ENCODE data around the gene TTC34. TPM values are rescaled to one million over a fixed set of nuclear protein-coding genes. Genes with fewer than 3 reads are reported as not detected.
A peak's percentile ranks its signal among the peaks of the same experiment; 100 is the strongest.
"Not testable (repeated sequence)": the region's sequence is repeated elsewhere in the genome, so short reads cannot be mapped to it uniquely, and the experiment has no call there.

TTC34 gene
- total RNA-seq, 2 donors from 2014 or later: under 0.01 to 0.52 TPM

DNA sequence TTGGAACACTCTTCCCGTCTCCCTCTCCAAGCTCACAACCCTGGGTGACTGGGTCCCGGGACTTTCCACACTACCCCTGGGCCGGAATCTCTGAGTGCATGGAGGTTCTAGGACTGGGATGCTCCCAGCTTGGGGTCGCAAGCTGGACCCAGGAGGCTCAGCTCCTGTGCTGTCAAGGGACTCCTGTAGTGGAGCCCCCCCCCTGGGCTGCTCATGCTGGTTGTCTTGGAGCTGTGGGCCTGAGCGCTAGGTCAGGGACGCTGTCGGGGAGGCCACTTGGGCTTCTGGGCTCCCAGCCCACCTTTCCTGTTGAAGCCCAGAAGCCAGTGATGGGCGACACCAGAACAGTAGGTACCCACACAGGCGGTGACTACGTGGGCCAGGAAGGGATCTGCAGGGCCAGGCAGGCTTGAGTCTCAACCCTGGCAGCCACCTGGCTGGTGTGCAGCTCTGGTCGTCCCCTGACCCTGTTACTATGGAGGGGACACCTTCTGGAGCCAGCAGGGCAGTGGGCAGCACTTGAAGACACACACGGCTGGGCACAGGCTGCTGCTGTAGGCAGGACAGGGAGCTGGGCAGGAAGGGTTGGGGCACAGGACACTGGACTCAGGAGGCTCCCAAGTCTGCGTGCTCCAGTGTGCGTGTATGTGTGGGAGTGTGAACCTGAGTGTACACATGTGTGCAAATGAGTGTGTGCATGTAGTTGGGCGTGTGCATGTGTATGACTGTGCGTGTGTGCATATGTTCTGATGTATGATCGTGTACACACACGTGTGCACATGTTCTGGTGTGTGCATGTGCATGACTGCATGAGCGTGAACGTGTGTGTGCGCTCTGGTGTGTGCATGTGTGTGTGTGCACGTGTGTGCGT is 171.6 kb downstream of the TTC34 start:
- Histone ChIP-seq H3K4me1 (peaks cover 13% of the 10 kb centered on the region), H3K36me3 (replicated peaks in 1 of 2; ENCODE audit: insufficient read depth in 1 of 2, low read depth in 2 of 2) (no peaks in the 10 kb centered on the region), H3K4me3 (no peak overlapping the region), H3K9me3 (no peaks in the 10 kb centered on the region), H3K27ac (no peak overlapping the region), H3K27me3 (peaks cover 0 to 24% of the 10 kb centered on the region in 2 donors)
- TF ChIP-seq, protein P1, sequence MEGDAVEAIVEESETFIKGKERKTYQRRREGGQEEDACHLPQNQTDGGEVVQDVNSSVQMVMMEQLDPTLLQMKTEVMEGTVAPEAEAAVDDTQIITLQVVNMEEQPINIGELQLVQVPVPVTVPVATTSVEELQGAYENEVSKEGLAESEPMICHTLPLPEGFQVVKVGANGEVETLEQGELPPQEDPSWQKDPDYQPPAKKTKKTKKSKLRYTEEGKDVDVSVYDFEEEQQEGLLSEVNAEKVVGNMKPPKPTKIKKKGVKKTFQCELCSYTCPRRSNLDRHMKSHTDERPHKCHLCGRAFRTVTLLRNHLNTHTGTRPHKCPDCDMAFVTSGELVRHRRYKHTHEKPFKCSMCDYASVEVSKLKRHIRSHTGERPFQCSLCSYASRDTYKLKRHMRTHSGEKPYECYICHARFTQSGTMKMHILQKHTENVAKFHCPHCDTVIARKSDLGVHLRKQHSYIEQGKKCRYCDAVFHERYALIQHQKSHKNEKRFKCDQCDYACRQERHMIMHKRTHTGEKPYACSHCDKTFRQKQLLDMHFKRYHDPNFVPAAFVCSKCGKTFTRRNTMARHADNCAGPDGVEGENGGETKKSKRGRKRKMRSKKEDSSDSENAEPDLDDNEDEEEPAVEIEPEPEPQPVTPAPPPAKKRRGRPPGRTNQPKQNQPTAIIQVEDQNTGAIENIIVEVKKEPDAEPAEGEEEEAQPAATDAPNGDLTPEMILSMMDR (IDR thresholded peaks at IDR 0.05): peak in 1 of 7 experiments; percentile 4
- no peak for TF ChIP-seq POLR2A (IDR thresholded peaks at IDR 0.05)
- no peak for DNase-seq
- intact Hi-C loops (cut with DNase I): no loop called here
- 73 to 90% methylated on average over 11 to 23 of the region's 23 CpGs for WGBS, 2 donors
- ATAC-seq: no peak

DNA sequence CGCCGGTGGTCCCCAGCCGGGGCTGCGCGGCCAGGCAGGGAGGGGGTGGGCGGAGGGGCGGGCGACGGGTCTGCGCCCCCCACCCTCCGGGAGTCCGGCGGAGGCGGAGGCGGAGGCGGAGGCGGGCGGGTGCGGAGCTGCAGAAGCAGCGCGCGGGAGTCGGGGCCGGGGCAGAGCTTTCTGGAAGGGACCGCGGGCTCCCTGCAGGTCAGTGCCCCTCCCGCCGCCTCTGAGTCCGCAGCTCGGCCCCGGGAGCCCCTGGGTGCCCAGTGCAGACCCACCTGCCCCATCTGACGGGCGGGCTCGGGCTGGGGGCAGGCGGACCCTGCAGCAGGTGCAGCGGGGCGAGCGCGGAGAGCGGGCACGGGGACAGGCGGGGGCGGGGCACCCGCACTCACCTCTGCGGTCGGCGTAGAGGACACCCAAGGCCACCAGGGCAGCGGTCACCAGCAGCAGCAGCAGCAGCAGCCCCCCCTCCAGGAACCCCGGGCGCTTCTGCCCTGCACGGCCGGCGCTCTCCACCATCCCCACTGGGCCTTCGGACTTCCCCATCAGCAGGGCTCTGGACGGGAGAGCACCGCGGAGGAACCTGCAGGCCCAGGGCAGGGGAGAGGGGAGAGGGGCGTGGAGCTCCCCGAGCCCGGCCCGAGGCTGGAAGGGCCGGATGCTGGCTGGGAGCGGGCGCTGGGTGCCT is 172.4 kb downstream of the TTC34 start:
- no peak for TF ChIP-seq POLR2A (IDR thresholded peaks at IDR 0.05)
- peaks cover 13% of the 10 kb centered on the region for H3K4me1 ChIP-seq
- H3K27ac ChIP-seq: no peak overlapping the region
- ATAC-seq: no peak
- H3K9me3 ChIP-seq: no peaks in the 10 kb centered on the region
- peaks cover 0 to 24% of the 10 kb centered on the region in 2 donors for H3K27me3 ChIP-seq
- intact Hi-C loops (cut with DNase I): no loop called here
- DNase-seq: no peak
- H3K4me3 ChIP-seq: no peak overlapping the region
- no peaks in the 10 kb centered on the region for H3K36me3 ChIP-seq (replicated peaks in 1 of 2; ENCODE audit: insufficient read depth in 1 of 2, low read depth in 2 of 2)
- WGBS, 2 donors: 3% methylated on average over 43 of the region's 64 CpGs; no CpG with 5 or more reads in 1 of the 2 donors

DNA sequence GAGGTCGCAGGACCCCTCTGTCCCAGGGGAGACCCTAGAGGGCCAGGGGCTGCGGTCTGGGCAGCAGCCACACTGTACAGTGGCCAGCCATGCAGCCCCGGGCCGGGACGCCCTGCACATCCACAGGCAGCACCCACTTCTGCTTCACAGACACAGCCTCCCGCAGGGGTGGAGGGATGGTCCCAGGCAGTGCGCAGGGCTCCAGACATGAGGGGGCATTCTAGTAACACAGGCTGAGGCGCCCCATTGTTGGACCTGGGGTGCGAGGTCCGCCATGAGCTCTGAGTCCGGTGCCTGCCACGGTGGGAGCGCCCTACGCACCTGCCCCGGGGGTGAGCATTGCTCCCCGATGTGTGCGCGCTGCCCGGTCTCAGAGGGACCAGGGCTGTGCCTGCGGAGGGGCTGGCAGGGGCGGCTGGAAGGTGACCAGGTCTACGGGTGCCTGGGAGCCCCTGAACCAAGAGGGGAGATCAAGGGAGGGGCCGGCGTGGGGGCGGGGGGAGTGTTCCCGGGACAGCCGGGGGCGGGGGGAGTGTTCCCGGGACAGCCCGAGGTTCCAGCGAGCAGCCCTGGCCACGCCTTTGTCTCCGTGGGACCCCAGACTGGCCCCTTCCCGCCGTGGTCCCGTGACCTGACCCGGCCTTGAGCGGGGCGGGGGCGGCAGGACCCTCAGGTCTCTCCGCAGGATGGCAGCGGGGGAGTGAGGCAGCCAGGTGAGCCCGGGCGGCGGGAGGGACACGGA is 173.1 kb downstream of the TTC34 start:
- H3K9me3 ChIP-seq: no peaks in the 10 kb centered on the region
- ATAC-seq: no peak

DNA sequence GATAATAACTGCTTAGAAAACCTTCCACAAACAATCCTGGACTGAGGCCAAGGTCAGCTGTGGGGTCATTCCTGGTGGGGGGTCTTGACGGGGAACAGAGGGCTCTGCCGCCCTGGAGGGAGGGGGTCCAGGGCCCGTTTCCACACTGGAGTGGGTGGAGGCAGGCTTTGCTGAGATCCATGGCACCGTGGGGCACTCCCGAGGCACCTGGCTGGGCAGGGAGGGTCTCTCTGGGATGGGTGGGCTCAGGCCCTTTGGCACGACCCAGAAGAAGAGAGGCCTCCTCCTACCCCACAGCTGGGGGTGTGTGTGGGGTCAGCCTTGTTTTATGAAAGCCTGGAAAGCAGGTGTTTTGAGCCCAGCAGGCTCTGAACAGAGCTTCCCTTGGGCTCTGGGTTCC is 173.7 kb downstream of the TTC34 start:
- DNase-seq: no peak
- Histone ChIP-seq H3K27ac (no peak overlapping the region), H3K4me1 (peaks cover 13% of the 10 kb centered on the region), H3K36me3 (replicated peaks in 1 of 2; ENCODE audit: insufficient read depth in 1 of 2, low read depth in 2 of 2) (no peaks in the 10 kb centered on the region), H3K4me3 (no peak overlapping the region), H3K27me3 (peaks cover 0 to 24% of the 10 kb centered on the region in 2 donors), H3K9me3 (no peaks in the 10 kb centered on the region)
- intact Hi-C loops (cut with DNase I): no loop called here
- 11 to 13% methylated on average over 4 to 6 of the region's 6 CpGs for WGBS, 2 donors
- ATAC-seq: no peak
- TF ChIP-seq POLR2A (IDR thresholded peaks at IDR 0.05): no peak
- TF ChIP-seq, protein P1 (IDR thresholded peaks at IDR 0.05): no peak

More for the DNA sequence above, 173.1 kb downstream of the TTC34 start:
- intact Hi-C loops (cut with DNase I): no loop called here
- Histone ChIP-seq H3K27ac (no peak overlapping the region), H3K27me3 (peaks cover 0 to 24% of the 10 kb centered on the region in 2 donors), H3K4me1 (peaks cover 13% of the 10 kb centered on the region), H3K4me3 (no peak overlapping the region), H3K36me3 (replicated peaks in 1 of 2; ENCODE audit: insufficient read depth in 1 of 2, low read depth in 2 of 2) (no peaks in the 10 kb centered on the region)
- no peak for TF ChIP-seq POLR2A (IDR thresholded peaks at IDR 0.05)
- TF ChIP-seq, protein P1 (IDR thresholded peaks at IDR 0.05): no peak
- no peak for DNase-seq
- 10% methylated on average over 31 of the region's 46 CpGs; no CpG with 5 or more reads in 1 of the 2 donors for WGBS, 2 donors

DNA sequence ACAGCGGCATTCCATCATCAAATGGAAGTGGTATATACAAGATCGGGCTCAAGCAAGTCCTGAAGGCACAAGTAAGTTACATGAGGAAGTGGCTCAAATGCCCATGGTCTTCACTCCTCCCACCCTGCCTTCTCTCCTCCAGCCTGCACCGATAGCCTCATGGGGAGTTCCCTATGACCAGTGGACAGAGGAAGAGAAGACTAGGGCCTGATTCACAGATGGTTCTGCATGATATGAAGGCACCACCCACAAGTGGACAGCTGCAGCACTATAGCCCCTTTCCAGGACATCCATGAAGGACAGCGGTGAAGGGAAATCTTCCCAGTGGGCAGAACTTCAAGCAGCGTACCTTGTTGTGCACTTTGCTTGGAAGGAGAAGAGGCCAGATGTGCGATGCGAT is 175.7 kb downstream of the TTC34 start:
- H3K9me3 ChIP-seq; H3K27ac ChIP-seq; H3K36me3 ChIP-seq (replicated peaks in 1 of 2; ENCODE audit: insufficient read depth in 1 of 2, low read depth in 2 of 2); H3K4me3 ChIP-seq; intact Hi-C loops (cut with DNase I); ATAC-seq; DNase-seq: not testable (repeated sequence)
- Histone ChIP-seq H3K4me1 (peaks cover 13% of the 10 kb centered on the region), H3K27me3 (peaks cover 0 to 24% of the 10 kb centered on the region in 2 donors)
- 60 to 78% methylated on average over 6 to 7 of the region's 7 CpGs for WGBS, 2 donors
